OCI-LY1 (cell line): ENCODE data around the gene RASSF5.

ENCODE experiments used
- H2AFZ ChIP-seq: fragments of 200-600 bp; sonication (generic), shearing (Covaris generic); 2 replicates; pipeline ENCODE4 v1.6.0; 2014; ENCODE audit warnings: antibody characterized with exemption, mild to moderate bottlenecking, low read length
- H3F3A ChIP-seq: fragments of 200-600 bp; sonication (generic), shearing (Covaris generic); 2 replicates; pipeline ENCODE4 v1.6.0; 2014; ENCODE audit warnings: mild to moderate bottlenecking, antibody characterized with exemption, low read length, moderate library complexity; ENCODE audit not compliant: insufficient read depth
- H3K27ac ChIP-seq: fragments of 200-600 bp; sonication (generic); 2 replicates; pipeline ENCODE4 v1.5.1; 2014; ENCODE audit warnings: low read length, mixed run types, mild to moderate bottlenecking, low read depth; ENCODE audit not compliant: poor library complexity, severe bottlenecking
- H3K27me3 ChIP-seq: fragments of 200-600 bp; sonication (generic); 2 replicates; pipeline ENCODE4 v1.6.0; 2014; ENCODE audit warnings: antibody characterized with exemption, mild to moderate bottlenecking, low read length, moderate library complexity; ENCODE audit not compliant: insufficient read depth
- H3K36me3 ChIP-seq: fragments of 200-600 bp; sonication (generic); 2 replicates; pipeline ENCODE4 v1.6.1; 2014; ENCODE audit warnings: mild to moderate bottlenecking, antibody characterized with exemption, low read length, moderate library complexity, mixed read lengths; ENCODE audit not compliant: insufficient read depth
- H3K4me1 ChIP-seq: fragments of 200-600 bp; sonication (generic); 2 replicates; pipeline ENCODE4 v1.5.1; 2014; ENCODE audit warnings: mild to moderate bottlenecking, low read length, moderate library complexity; ENCODE audit not compliant: insufficient read depth, severe bottlenecking
- H3K4me2 ChIP-seq: fragments of 200-600 bp; sonication (generic), shearing (Covaris generic); 2 replicates; pipeline ENCODE4 v1.6.1; 2014; ENCODE audit warnings: low read length
- H3K4me3 ChIP-seq: fragments of 200-600 bp; sonication (generic); 2 replicates; pipeline ENCODE4 v1.5.1; 2014; ENCODE audit warnings: low read length, low read depth, mild to moderate bottlenecking, mixed read lengths; ENCODE audit not compliant: poor library complexity, severe bottlenecking
- H3K79me2 ChIP-seq: fragments of 200-600 bp; shearing (Covaris generic); 2 replicates; pipeline ENCODE4 v1.6.1; 2016; ENCODE audit warnings: mixed run types, low read length, mixed read lengths; ENCODE audit not compliant: insufficient read depth
- H3K9ac ChIP-seq: fragments of 200-600 bp; sonication (generic), shearing (Covaris generic); 2 replicates; pipeline ENCODE4 v1.6.1; 2014; ENCODE audit warnings: mild to moderate bottlenecking, low read length, mixed read lengths
- H3K9me2 ChIP-seq: fragments of 200-600 bp; sonication (generic), shearing (Covaris generic); 2 replicates; pipeline ENCODE4 v1.6.1; 2014; ENCODE audit warnings: low read depth, mild to moderate bottlenecking, low read length, mixed read lengths
- H3K9me3 ChIP-seq: fragments of 200-600 bp; shearing (Covaris generic); 2 replicates; pipeline ENCODE4 v1.6.1; 2014; ENCODE audit warnings: low read length, mixed read lengths
- H4K20me1 ChIP-seq: fragments of 200-600 bp; sonication (generic), shearing (Covaris generic); 2 replicates; pipeline ENCODE4 v1.6.0; 2016; ENCODE audit warnings: mild to moderate bottlenecking, low read length; ENCODE audit not compliant: insufficient read depth
- EZH2 ChIP-seq: fragments of 200-600 bp; sonication (generic), shearing (Covaris generic); IDR thresholded peaks from 2 replicates; pipeline ENCODE4 v1.8.0; 2017; ENCODE audit warnings: borderline replicate concordance, mixed run types, mild to moderate bottlenecking, antibody characterized with exemption, low read length, moderate library complexity, mixed read lengths
- TF ChIP-seq, protein P1 (sequence below): fragments of 200-600 bp; sonication (generic), shearing (Covaris generic); IDR thresholded peaks from 2 replicates; pipeline ENCODE4 v1.5.1; 2017; ENCODE audit warnings: mild to moderate bottlenecking, antibody characterized with exemption, low read length, moderate library complexity, mixed read lengths

RASSF5 gene

DNA sequence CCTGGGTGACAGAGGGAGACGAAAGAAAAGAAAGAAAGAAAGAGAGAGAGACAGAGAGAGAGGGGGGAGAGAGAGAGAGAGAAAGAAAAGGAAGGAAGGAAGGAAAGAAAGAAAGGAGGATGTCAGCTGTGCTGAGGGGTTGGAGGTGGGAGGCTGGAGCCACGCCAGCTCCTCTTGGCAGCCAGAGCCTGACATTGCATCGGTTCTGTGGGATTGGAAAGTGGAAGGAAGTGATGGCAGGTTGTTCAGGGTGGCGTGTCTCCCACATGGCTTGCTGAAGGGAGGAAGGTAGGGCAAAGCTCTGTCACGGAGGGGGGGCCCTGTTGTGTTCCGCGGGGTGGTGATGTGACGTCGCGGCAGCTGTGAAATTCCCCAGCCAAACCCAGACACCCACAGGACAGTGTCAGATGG lies 74.2 kb downstream of the RASSF5 start:
- Histone ChIP-seq H3K9ac (no peak overlapping the region), H4K20me1 (no peaks in the 10 kb centered on the region), H3K4me3 (no peak overlapping the region), H3K9me3 (no peaks in the 10 kb centered on the region), H3K27me3 (no peaks in the 10 kb centered on the region), H3K4me1 (peaks cover 26% of the 10 kb centered on the region), H3K9me2 (no peaks in the 10 kb centered on the region), H3K27ac (no peak overlapping the region), H3F3A (no peaks in the 10 kb centered on the region), H3K36me3 (peaks cover 36% of the 10 kb centered on the region), H3K79me2 (no peaks in the 10 kb centered on the region), H2AFZ (no peak overlapping the region), H3K4me2 (no peak overlapping the region)
- TF ChIP-seq, protein P1, sequence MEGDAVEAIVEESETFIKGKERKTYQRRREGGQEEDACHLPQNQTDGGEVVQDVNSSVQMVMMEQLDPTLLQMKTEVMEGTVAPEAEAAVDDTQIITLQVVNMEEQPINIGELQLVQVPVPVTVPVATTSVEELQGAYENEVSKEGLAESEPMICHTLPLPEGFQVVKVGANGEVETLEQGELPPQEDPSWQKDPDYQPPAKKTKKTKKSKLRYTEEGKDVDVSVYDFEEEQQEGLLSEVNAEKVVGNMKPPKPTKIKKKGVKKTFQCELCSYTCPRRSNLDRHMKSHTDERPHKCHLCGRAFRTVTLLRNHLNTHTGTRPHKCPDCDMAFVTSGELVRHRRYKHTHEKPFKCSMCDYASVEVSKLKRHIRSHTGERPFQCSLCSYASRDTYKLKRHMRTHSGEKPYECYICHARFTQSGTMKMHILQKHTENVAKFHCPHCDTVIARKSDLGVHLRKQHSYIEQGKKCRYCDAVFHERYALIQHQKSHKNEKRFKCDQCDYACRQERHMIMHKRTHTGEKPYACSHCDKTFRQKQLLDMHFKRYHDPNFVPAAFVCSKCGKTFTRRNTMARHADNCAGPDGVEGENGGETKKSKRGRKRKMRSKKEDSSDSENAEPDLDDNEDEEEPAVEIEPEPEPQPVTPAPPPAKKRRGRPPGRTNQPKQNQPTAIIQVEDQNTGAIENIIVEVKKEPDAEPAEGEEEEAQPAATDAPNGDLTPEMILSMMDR = no peak
- TF ChIP-seq EZH2 = no peak

DNA sequence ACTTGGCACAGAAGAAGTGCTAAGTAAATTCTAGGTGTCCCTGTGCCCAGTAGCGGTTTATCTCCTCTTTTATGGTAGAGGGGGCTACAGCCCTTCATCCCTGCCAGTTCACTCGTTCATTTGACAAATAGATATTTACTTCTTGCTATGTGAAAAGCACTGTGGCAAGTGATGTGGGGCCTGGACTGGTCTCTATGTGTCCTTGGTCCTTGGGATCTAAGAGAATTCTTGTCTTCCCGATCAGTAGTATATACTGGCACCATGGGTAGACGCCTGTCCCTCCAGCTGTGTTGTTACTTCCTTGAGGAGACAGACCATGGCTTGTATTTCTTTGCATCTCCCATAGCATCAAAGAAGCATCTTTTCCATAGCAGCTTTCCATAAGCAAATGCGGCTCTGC lies 75.2 kb downstream of the RASSF5 start:
- H3F3A ChIP-seq = no peaks in the 10 kb centered on the region
- H3K36me3 ChIP-seq = peaks cover 45% of the 10 kb centered on the region
- H3K9me3 ChIP-seq = no peaks in the 10 kb centered on the region
- no peaks in the 10 kb centered on the region for H3K27me3 ChIP-seq
- H3K79me2 ChIP-seq = no peaks in the 10 kb centered on the region
- no peaks in the 10 kb centered on the region for H4K20me1 ChIP-seq
- peaks cover 26% of the 10 kb centered on the region for H3K4me1 ChIP-seq
- H3K4me2 ChIP-seq = no peak overlapping the region
- no peak overlapping the region for H3K4me3 ChIP-seq
- TF ChIP-seq EZH2 = no peak
- TF ChIP-seq, protein P1 = no peak
- H2AFZ ChIP-seq = no peak overlapping the region
- no peak overlapping the region for H3K27ac ChIP-seq
- H3K9ac ChIP-seq = no peak overlapping the region
- H3K9me2 ChIP-seq = no peaks in the 10 kb centered on the region

DNA sequence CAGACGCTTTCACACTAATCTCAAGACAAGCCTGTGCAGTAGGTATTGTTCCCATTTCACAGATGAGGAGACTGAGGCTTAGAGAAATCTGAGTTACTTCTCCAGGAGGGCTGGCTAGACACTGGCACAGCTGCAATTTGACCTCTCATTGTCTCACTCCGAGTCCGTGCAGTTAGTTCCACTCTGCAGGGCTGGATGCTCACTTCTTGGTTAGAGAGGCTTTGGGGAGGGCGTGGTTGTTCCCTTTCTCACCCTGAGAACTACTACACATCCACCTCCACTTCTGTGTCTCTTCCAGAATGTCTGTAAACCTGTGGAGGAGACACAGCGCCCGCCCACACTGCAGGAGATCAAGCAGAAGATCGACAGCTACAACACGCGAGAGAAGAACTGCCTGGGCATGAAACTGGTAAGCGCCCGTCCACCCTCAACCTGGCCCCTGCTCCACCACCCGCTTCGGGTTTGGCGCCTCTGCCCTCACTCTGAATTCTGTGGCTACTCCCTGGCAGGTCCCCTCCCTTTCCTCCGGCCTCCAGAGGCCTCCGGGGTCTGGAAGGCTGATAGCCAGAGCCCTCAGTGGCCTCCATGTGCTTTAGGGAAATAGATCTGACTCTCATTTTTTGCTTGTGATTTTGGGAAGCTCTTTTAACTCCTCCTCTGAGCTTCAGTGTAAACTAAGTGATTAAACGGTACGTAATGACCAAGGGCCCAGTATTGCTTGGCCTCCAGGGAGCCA lies 75.8 kb downstream of the RASSF5 start:
- Histone ChIP-seq H4K20me1 (no peaks in the 10 kb centered on the region), H3K9ac (no peak overlapping the region), H3K4me2 (no peak overlapping the region), H3K79me2 (no peaks in the 10 kb centered on the region), H3K27ac (no peak overlapping the region), H3K36me3 (peaks cover 51% of the 10 kb centered on the region), H3K27me3 (no peaks in the 10 kb centered on the region), H3F3A (no peaks in the 10 kb centered on the region), H3K9me3 (no peaks in the 10 kb centered on the region), H3K4me1 (peaks cover 26% of the 10 kb centered on the region), H3K9me2 (no peaks in the 10 kb centered on the region), H3K4me3 (no peak overlapping the region), H2AFZ (no peak overlapping the region)
- TF ChIP-seq, protein P1 = no peak
- TF ChIP-seq EZH2 = no peak
